K562 (cell line): ENCODE measurements around the gene LMX1B. TPM values are rescaled to one million over a fixed set of nuclear protein-coding genes. Genes with fewer than 3 reads are reported as not detected.

Experiments
- ATAC-seq: fragments of 200-7000 bp; cut with Tn5 transposase; 3 replicates; pipeline ENCODE4 v1.9.1; 2020; ENCODE audit warnings: moderate library complexity
- BruUV-seq: library from RNA; stranded (reverse); fragments of 400-500 nt; replicated peaks from 2 replicates; lab custom pipeline; 2021; lab: Mats Ljungman, UMichigan
- CTCF ChIA-PET: fragments of 300-600 bp; formaldehyde crosslinking; extraction: SDS; loops from one replicate; lab custom pipeline; 2021; ENCODE audit warnings: low intra/inter-chr PET ratio; lab: Yijun Ruan, JAX
- POLR2A ChIA-PET: fragments of 300-600, 350-650 bp; sonication (Branson Sonifier 250); formaldehyde crosslinking; extraction: SDS; loops from one replicate; lab custom pipeline; 2021; ENCODE audit warnings: antibody characterized with exemption, inconsistent platforms; lab: Yijun Ruan, JAX
- DNase-seq, 4 experiments: peaks; one replicate each; pipeline versions ENCODE4 v3.0.0 to v3.0.0-alpha.2; 2011 to 2018; ENCODE audit warnings: low spot score in 3 of 4, mixed read lengths in 3 of 4; ENCODE audit errors: extremely low read depth in 1 of 4
- FAIRE-seq: peaks from 2 replicates; lab custom pipeline; 2011; peaks lifted over from hg19 to GRCh38; lab: Jason Lieb, UNC
- H2AFZ ChIP-seq: 2 replicates; pipeline ENCODE4 v1.6.0; 2011; ENCODE audit warnings: low read depth, low read length, control low read depth, inconsistent platforms
- H3K27ac ChIP-seq: fragments of 200-600 bp; 3 replicates; pipeline ENCODE4 v1.8.0; 2011; ENCODE audit warnings: low read depth, mild to moderate bottlenecking, control low read depth, inconsistent platforms, low read length, moderate library complexity, mixed read lengths; ENCODE audit errors: extremely low read depth
- H3K27me3 ChIP-seq, 2 experiments: fragments of 300-600 bp in 1 of 2; 2 replicates in 1 of 2; 3 replicates in 1 of 2; pipeline versions ENCODE4 v1.6.0 to v1.8.0; 2011; ENCODE audit warnings: inconsistent platforms in 2 of 2, low read length in 2 of 2, mild to moderate bottlenecking in 1 of 2, mixed read lengths in 1 of 2, moderate library complexity in 1 of 2; ENCODE audit not compliant: control insufficient read depth in 2 of 2, insufficient read depth in 2 of 2
- H3K36me3 ChIP-seq: fragments of 300-600 bp; 3 replicates; pipeline ENCODE4 v1.8.0; 2011; ENCODE audit warnings: mild to moderate bottlenecking, low read length, inconsistent platforms; ENCODE audit not compliant: control insufficient read depth, insufficient read depth
- H3K4me1 ChIP-seq, 2 experiments: fragments of 200-600 bp in 1 of 2; replicated peaks in 1 of 2; 2 replicates in 1 of 2; 3 replicates in 1 of 2; pipeline versions ENCODE4 v1.5.1 to v1.8.0; 2011; ENCODE audit warnings: inconsistent platforms in 2 of 2, low read length in 2 of 2, mild to moderate bottlenecking in 1 of 2, mixed read lengths in 1 of 2, moderate library complexity in 1 of 2; ENCODE audit not compliant: control insufficient read depth in 2 of 2, insufficient read depth in 2 of 2
- H3K4me2 ChIP-seq: 2 replicates; pipeline ENCODE4 v1.6.1; 2011; ENCODE audit warnings: low read length, control low read depth, inconsistent platforms, mixed read lengths; ENCODE audit not compliant: insufficient read depth
- H3K4me3 ChIP-seq: fragments of 200-600 bp; sonication (generic), shearing (Covaris generic); 2 replicates; pipeline ENCODE4 v1.5.1; 2016; ENCODE audit warnings: control low read depth, inconsistent platforms
- H3K79me2 ChIP-seq: fragments of 200-600 bp; 3 replicates; pipeline ENCODE4 v1.8.0; 2011; ENCODE audit warnings: low read length, inconsistent platforms; ENCODE audit not compliant: control insufficient read depth, insufficient read depth
- H3K9ac ChIP-seq, 2 experiments: 2 replicates each; pipeline versions ENCODE4 v1.6.0 to v1.6.1; 2011; ENCODE audit warnings: low read depth in 2 of 2, low read length in 2 of 2, control low read depth in 1 of 2, inconsistent platforms in 1 of 2, mild to moderate bottlenecking in 1 of 2, mixed read lengths in 1 of 2; ENCODE audit not compliant: insufficient read depth in 1 of 2
- H3K9me1 ChIP-seq: one replicate; pipeline ENCODE4 v1.6.0; 2011; ENCODE audit warnings: inconsistent platforms, mild to moderate bottlenecking, low read length, moderate library complexity; ENCODE audit not compliant: control insufficient read depth, insufficient read depth
- H3K9me3 ChIP-seq: replicated peaks from 2 replicates; pipeline ENCODE4 v1.5.1; 2011; ENCODE audit warnings: low read depth, low read length, inconsistent platforms; ENCODE audit not compliant: control insufficient read depth, insufficient read depth
- H4K20me1 ChIP-seq: replicated peaks from 2 replicates; pipeline ENCODE4 v1.6.1; 2011; ENCODE audit warnings: low read length, inconsistent platforms, mixed read lengths; ENCODE audit not compliant: control insufficient read depth, insufficient read depth
- DPF2 ChIP-seq: fragments of 450-650 bp; IDR thresholded peaks from 2 replicates; pipeline ENCODE4 v1.6.1; 2016
- FOXJ2 ChIP-seq: fragments of 200-800 bp; sonication (Bioruptor generic); IDR thresholded peaks from 2 replicates; pipeline ENCODE4 v1.6.1; 2016; ENCODE audit warnings: missing genetic modification characterization, missing compliant biosample characterization
- GABPA ChIP-seq: fragments of 200-800 bp; sonication (Bioruptor generic); conservative IDR thresholded peaks from 2 replicates; pipeline ENCODE4 v1.6.1; 2016; ENCODE audit warnings: low read depth, missing genetic modification characterization, missing compliant biosample characterization
- LEF1 ChIP-seq: fragments of 450-650 bp; IDR thresholded peaks from 2 replicates; pipeline ENCODE4 v1.6.1; 2016; ENCODE audit warnings: mild to moderate bottlenecking
- RAD21 ChIP-seq, 2 experiments: fragments of 250-450 bp in 1 of 2; fragments of 450-650 bp in 1 of 2; sonication (Bioruptor Pico) in 1 of 2; formaldehyde crosslinking in 1 of 2; IDR thresholded peaks in 1 of 2; conservative IDR thresholded peaks in 1 of 2; 2 replicates each; pipeline versions ENCODE4 v1.4.0 to v1.8.0; 2020 to 2022; ENCODE audit warnings: mild to moderate bottlenecking in 2 of 2, moderate library complexity in 1 of 2
- SMARCB1 ChIP-seq: IDR thresholded peaks from 2 replicates; pipeline ENCODE4 v1.6.1; 2011; ENCODE audit warnings: improper control_type of control experiment, low read depth; ENCODE audit not compliant: insufficient read length
- TCF3 ChIP-seq: sonication (generic); formaldehyde crosslinking; IDR thresholded peaks from 2 replicates; pipeline ENCODE4 v1.4.0; 2020; ENCODE audit warnings: mild to moderate bottlenecking, missing genetic modification reagents
- ZNF134 ChIP-seq: fragments of 250-450 bp; sonication (Bioruptor Pico); conservative IDR thresholded peaks from 2 replicates; pipeline ENCODE4 v1.4.0; 2020
- ZNF197 ChIP-seq: fragments of 200-800 bp; sonication (Bioruptor generic); IDR thresholded peaks from 2 replicates; pipeline ENCODE4 v1.6.1; 2016; ENCODE audit warnings: low read depth, missing genetic modification characterization, missing compliant biosample characterization
- ZNF324 ChIP-seq: fragments of 250-450 bp; sonication (Bioruptor Pico); IDR thresholded peaks from 2 replicates; pipeline ENCODE4 v1.4.0; 2020; ENCODE audit warnings: mild to moderate bottlenecking
- ZNF785 ChIP-seq: fragments of 250-450 bp; sonication (Bioruptor Pico); IDR thresholded peaks from 2 replicates; pipeline ENCODE4 v1.4.0; 2020; ENCODE audit warnings: mild to moderate bottlenecking
- WGBS: fragments of 100-300 bp; shearing (Covaris generic); methylation state at CpG from one replicate; pipeline ENCODE4 v1.1.6; 2016; ENCODE audit warnings: low coverage, mixed read lengths; ENCODE audit not compliant: insufficient coverage; ENCODE audit errors: missing lambda C conversion rate; 5-methylcytosine and 5-hydroxymethylcytosine counted together
- in situ Hi-C: fragments of 300-500 bp; cut with MboI; formaldehyde crosslinking; loops from 4 replicates; pipeline ENCODE4 v1.15.0; 2018; ENCODE audit warnings: inconsistent platforms, mixed read lengths
- intact Hi-C: fragments of 100-400 bp; cut with micrococcal nuclease; formaldehyde crosslinking; loops from 2 replicates; pipeline ENCODE4 v1.14.2; 2022
- polyA plus RNA-seq, 8 experiments: library from polyadenylated mRNA; depleted of rRNA in 4 of 8; stranded (reverse) in 5 of 8; unstranded in 3 of 8; fragments of >200 nt; fragmentation: Nextera tagmentation in 2 of 8; fragmentation: Illumina TruSeq in 1 of 8; extraction: Ambion mirVana in 2 of 8; extraction: Trizol in 1 of 8; gene quantifications; 2 replicates each; pipeline versions ENCODE4 v1.2.1 to v1.2.3, GENCODE V29; 2011 to 2014; ENCODE audit warnings: inconsistent platforms in 1 of 8, missing spikeins in 1 of 8
- total RNA-seq, 7 experiments: library from RNA; depleted of rRNA in 6 of 7; stranded (reverse); fragments of >200 nt in 6 of 7; fragmentation: Illumina TruSeq in 2 of 7; extraction: Trizol in 2 of 7; gene quantifications; 2 replicates each; pipeline versions ENCODE4 v1.2.1 to v1.2.3, GENCODE V29; 2011 to 2021; ENCODE audit warnings: low replicate concordance in 1 of 7
- TF ChIP-seq, protein P1 (sequence below): IDR thresholded peaks from 2 replicates; pipeline ENCODE4 v1.6.1; 2011; ENCODE audit warnings: borderline replicate concordance, low read depth, mild to moderate bottlenecking, moderate library complexity, low read length; ENCODE audit not compliant: insufficient read depth, poor library complexity, severe bottlenecking
- TF ChIP-seq, protein P2 (sequence below): fragments of 250-450 bp; sonication (Bioruptor Pico); IDR thresholded peaks from 2 replicates; pipeline ENCODE4 v1.4.0; 2020; ENCODE audit warnings: mild to moderate bottlenecking, moderate library complexity
- TF ChIP-seq, protein P3 (sequence below), 2 experiments: fragments of 250-450 bp in 1 of 2; fragments of 450-650 bp in 1 of 2; sonication (Bioruptor Pico) in 1 of 2; IDR thresholded peaks; 2 replicates each; pipeline versions ENCODE4 v1.6.1 to v1.8.0; 2016 to 2021; ENCODE audit warnings: mild to moderate bottlenecking in 2 of 2, moderate library complexity in 2 of 2, missing compliant biosample characterization in 1 of 2, missing genetic modification characterization in 1 of 2
- TF ChIP-seq, protein P4 (sequence below): IDR thresholded peaks from 3 replicates; pipeline ENCODE4 v1.6.1; 2011; ENCODE audit warnings: borderline replicate concordance, mild to moderate bottlenecking; ENCODE audit not compliant: insufficient read length, insufficient read depth

The LMX1B gene
- total and polyA plus RNA-seq, 9 of the 15 experiments (the other 6 are each of a cell fraction or from before 2014, with no cell fraction given), result not detected

DNA sequence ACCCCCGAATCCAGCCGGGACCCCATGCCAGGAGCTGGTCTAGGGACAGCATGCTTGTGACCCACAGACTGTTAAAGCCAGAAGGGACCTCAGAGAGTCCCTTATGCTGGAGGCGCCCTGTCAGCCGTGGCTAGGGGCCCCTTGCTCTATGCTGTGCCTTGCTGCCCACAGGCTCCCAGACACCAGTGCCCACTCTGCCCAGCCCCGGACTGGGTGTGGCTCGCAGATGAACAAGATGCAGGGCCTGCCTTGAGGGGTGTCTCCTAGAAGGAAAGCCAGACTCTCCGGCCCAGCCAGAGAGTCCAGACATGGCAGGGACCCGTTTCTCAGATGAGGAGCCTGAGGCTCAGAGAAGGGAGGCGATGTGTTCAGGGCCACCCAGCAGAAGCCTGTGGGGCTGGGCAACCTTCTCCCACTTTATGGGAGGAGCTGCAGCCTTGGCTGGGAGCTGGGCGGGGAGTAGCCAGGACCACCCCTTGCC lies 85.7 kb downstream of the LMX1B start:
- no TSS peak for BruUV-seq
- Histone ChIP-seq H3K4me3 (no peak overlapping the region), H2AFZ (no peak overlapping the region), H3K36me3 (no peaks in the 10 kb centered on the region), H3K9me1 (no peaks in the 10 kb centered on the region), H3K79me2 (no peaks in the 10 kb centered on the region), H4K20me1 (peaks cover 34% of the 10 kb centered on the region), H3K27ac (no peak overlapping the region), H3K9ac (no peak overlapping the region), H3K4me2 (no peak overlapping the region), H3K27me3 (peaks cover 0 to 47% of the 10 kb centered on the region in 2 experiments; a peak in 2 of 5 replicates), H3K9me3 (no peaks in the 10 kb centered on the region), H3K4me1 (peaks cover 3 to 14% of the 10 kb centered on the region in 2 experiments; a peak in 3 of 5 replicates)
- ChIA-PET CTCF (no interaction called here), POLR2A (interaction anchor here (0.5 to 1.3 kb wide), 2 partner anchors 11 to 80 kb away, joined by 3 to 4 read pairs; no protein-coding TSS in a partner anchor)
- intact Hi-C loops, result no loop called here
- DNase-seq, result no peak
- no peak for FAIRE-seq
- in situ Hi-C loops, result loop anchor here (10.0 kb wide), 1 partner anchor 195 kb away; no protein-coding TSS in a partner anchor
- ATAC-seq, result no peak
- 2% methylated on average over 10 of the region's 10 CpGs for WGBS
- TF ChIP-seq ZNF197 (CRISPR knock-in tag) (no peak), SMARCB1 (no peak), ZNF785 (no peak), GABPA (tag) (no peak), LEF1 (no peak), FOXJ2 (tag) (no peak), DPF2 (no peak), ZNF324 (CRISPR knock-in tag) (no peak), ZNF134 (CRISPR knock-in tag) (no peak), RAD21 (CRISPR knock-in tag; conservative IDR thresholded peaks at IDR 0.05 in 1 of 2, IDR thresholded peaks at IDR 0.05 in 1 of 2) (no peak), TCF3 (CRISPR knock-in tag) (no peak)
- TF ChIP-seq, protein P1, sequence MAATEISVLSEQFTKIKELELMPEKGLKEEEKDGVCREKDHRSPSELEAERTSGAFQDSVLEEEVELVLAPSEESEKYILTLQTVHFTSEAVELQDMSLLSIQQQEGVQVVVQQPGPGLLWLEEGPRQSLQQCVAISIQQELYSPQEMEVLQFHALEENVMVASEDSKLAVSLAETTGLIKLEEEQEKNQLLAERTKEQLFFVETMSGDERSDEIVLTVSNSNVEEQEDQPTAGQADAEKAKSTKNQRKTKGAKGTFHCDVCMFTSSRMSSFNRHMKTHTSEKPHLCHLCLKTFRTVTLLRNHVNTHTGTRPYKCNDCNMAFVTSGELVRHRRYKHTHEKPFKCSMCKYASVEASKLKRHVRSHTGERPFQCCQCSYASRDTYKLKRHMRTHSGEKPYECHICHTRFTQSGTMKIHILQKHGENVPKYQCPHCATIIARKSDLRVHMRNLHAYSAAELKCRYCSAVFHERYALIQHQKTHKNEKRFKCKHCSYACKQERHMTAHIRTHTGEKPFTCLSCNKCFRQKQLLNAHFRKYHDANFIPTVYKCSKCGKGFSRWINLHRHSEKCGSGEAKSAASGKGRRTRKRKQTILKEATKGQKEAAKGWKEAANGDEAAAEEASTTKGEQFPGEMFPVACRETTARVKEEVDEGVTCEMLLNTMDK, result no peak
- TF ChIP-seq, protein P2, sequence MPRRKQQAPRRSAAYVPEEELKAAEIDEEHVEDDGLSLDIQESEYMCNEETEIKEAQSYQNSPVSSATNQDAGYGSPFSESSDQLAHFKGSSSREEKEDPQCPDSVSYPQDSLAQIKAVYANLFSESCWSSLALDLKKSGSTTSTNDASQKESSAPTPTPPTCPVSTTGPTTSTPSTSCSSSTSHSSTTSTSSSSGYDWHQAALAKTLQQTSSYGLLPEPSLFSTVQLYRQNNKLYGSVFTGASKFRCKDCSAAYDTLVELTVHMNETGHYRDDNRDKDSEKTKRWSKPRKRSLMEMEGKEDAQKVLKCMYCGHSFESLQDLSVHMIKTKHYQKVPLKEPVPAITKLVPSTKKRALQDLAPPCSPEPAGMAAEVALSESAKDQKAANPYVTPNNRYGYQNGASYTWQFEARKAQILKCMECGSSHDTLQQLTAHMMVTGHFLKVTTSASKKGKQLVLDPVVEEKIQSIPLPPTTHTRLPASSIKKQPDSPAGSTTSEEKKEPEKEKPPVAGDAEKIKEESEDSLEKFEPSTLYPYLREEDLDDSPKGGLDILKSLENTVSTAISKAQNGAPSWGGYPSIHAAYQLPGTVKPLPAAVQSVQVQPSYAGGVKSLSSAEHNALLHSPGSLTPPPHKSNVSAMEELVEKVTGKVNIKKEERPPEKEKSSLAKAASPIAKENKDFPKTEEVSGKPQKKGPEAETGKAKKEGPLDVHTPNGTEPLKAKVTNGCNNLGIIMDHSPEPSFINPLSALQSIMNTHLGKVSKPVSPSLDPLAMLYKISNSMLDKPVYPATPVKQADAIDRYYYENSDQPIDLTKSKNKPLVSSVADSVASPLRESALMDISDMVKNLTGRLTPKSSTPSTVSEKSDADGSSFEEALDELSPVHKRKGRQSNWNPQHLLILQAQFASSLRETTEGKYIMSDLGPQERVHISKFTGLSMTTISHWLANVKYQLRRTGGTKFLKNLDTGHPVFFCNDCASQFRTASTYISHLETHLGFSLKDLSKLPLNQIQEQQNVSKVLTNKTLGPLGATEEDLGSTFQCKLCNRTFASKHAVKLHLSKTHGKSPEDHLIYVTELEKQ, result no peak
- TF ChIP-seq, protein P3, sequence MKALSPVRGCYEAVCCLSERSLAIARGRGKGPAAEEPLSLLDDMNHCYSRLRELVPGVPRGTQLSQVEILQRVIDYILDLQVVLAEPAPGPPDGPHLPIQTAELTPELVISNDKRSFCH (CRISPR knock-in tag; IDR thresholded peaks at IDR 0.05), result no peak
- TF ChIP-seq, protein P3 (tag; IDR thresholded peaks at IDR 0.05), result no peak
- TF ChIP-seq, protein P4, sequence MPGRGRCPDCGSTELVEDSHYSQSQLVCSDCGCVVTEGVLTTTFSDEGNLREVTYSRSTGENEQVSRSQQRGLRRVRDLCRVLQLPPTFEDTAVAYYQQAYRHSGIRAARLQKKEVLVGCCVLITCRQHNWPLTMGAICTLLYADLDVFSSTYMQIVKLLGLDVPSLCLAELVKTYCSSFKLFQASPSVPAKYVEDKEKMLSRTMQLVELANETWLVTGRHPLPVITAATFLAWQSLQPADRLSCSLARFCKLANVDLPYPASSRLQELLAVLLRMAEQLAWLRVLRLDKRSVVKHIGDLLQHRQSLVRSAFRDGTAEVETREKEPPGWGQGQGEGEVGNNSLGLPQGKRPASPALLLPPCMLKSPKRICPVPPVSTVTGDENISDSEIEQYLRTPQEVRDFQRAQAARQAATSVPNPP, result no peak
